SK-N-SH treated with all-trans-retinoic acid at 6 μM for 48 hours (cell line): ENCODE measurements around the gene STX3.

Experiments
- ATAC-seq: fragments of 200-7000 bp; cut with Tn5 transposase; 3 replicates; pipeline ENCODE4 v1.9.1; 2020; ENCODE audit warnings: mild to moderate bottlenecking, moderate library complexity
- ARNTL ChIP-seq: fragments of 450-650 bp; formaldehyde crosslinking; IDR thresholded peaks from 2 replicates; pipeline ENCODE4 v1.5.0; 2020; ENCODE audit warnings: low read depth, mild to moderate bottlenecking, moderate library complexity, borderline replicate concordance
- BACH2 ChIP-seq: fragments of 250-450 bp; sonication (Bioruptor Pico); IDR thresholded peaks from 2 replicates; pipeline ENCODE4 v1.9.0; 2021; ENCODE audit warnings: mild to moderate bottlenecking, borderline replicate concordance
- CREB5 ChIP-seq: fragments of 250-450 bp; sonication (Bioruptor Pico); IDR thresholded peaks from 2 replicates; pipeline ENCODE4 v1.5.1; 2020; ENCODE audit warnings: low read depth, mild to moderate bottlenecking, moderate library complexity
- CSDC2 ChIP-seq: fragments of 250-450 bp; sonication (Bioruptor Pico); IDR thresholded peaks from 2 replicates; pipeline ENCODE4 v1.5.0; 2020; ENCODE audit warnings: mild to moderate bottlenecking, moderate library complexity
- CSRNP3 ChIP-seq: fragments of 250-450 bp; sonication (Bioruptor Pico); IDR thresholded peaks from 2 replicates; pipeline ENCODE4 v1.5.1; 2021; ENCODE audit warnings: mild to moderate bottlenecking, moderate library complexity
- ESRRG ChIP-seq: fragments of 250-450 bp; sonication (Bioruptor Pico); IDR thresholded peaks from 2 replicates; pipeline ENCODE4 v1.6.1; 2021; ENCODE audit warnings: mild to moderate bottlenecking
- GLIS3 ChIP-seq: fragments of 250-450 bp; sonication (Bioruptor Pico); IDR thresholded peaks from 2 replicates; pipeline ENCODE4 v1.5.0; 2020; ENCODE audit warnings: mild to moderate bottlenecking, moderate library complexity
- ISL1 ChIP-seq: fragments of 250-450 bp; sonication (Bioruptor Pico); IDR thresholded peaks from 2 replicates; pipeline ENCODE4 v2.1.2; 2022; ENCODE audit warnings: mild to moderate bottlenecking, moderate library complexity
- OSR1 ChIP-seq: fragments of 250-450 bp; sonication (Bioruptor Pico); IDR thresholded peaks from 2 replicates; pipeline ENCODE4 v1.8.0; 2022; ENCODE audit warnings: moderate library complexity, mild to moderate bottlenecking, inconsistent platforms
- PPARA ChIP-seq: fragments of 250-450 bp; sonication (Bioruptor Pico); IDR thresholded peaks from 2 replicates; pipeline ENCODE4 v1.5.0; 2020; ENCODE audit warnings: mild to moderate bottlenecking, borderline replicate concordance
- RARB ChIP-seq: fragments of 250-450 bp; sonication (Bioruptor Pico); IDR thresholded peaks from 2 replicates; pipeline ENCODE4 v1.8.0; 2021; ENCODE audit warnings: mild to moderate bottlenecking, moderate library complexity
- SNAI2 ChIP-seq: fragments of 250-450 bp; sonication (Bioruptor Pico); IDR thresholded peaks from 2 replicates; pipeline ENCODE4 v1.5.0; 2020; ENCODE audit warnings: mild to moderate bottlenecking, moderate library complexity
- TOX ChIP-seq: fragments of 250-450 bp; sonication (Bioruptor Pico); IDR thresholded peaks from 2 replicates; pipeline ENCODE4 v1.8.0; 2021; ENCODE audit warnings: mild to moderate bottlenecking, moderate library complexity, borderline replicate concordance
- ZC3H10 ChIP-seq: fragments of 250-450 bp; sonication (Bioruptor Pico); IDR thresholded peaks from 2 replicates; pipeline ENCODE4 v1.5.1; 2021; ENCODE audit warnings: mild to moderate bottlenecking, moderate library complexity
- ZFP3 ChIP-seq: fragments of 250-450 bp; sonication (Bioruptor Pico); IDR thresholded peaks from 2 replicates; pipeline ENCODE4 v1.5.0; 2020; ENCODE audit warnings: mild to moderate bottlenecking, moderate library complexity
- ZFP30 ChIP-seq: fragments of 450-650 bp; formaldehyde crosslinking; IDR thresholded peaks from 2 replicates; pipeline ENCODE4 v1.5.0; 2022; ENCODE audit warnings: mild to moderate bottlenecking, moderate library complexity
- ZNF565 ChIP-seq: fragments of 450-650 bp; formaldehyde crosslinking; conservative IDR thresholded peaks from 2 replicates; pipeline ENCODE4 v1.5.0; 2020; ENCODE audit warnings: low read depth, mild to moderate bottlenecking, moderate library complexity
- ZNF70 ChIP-seq: fragments of 450-650 bp; formaldehyde crosslinking; IDR thresholded peaks from 2 replicates; pipeline ENCODE4 v1.5.0; 2020; ENCODE audit warnings: mild to moderate bottlenecking, moderate library complexity
- ZNF8 ChIP-seq: fragments of 450-650 bp; formaldehyde crosslinking; IDR thresholded peaks from 2 replicates; pipeline ENCODE4 v1.5.0; 2020; ENCODE audit warnings: mild to moderate bottlenecking, moderate library complexity
- TF ChIP-seq, protein P1 (sequence below): fragments of 250-450 bp; sonication (Bioruptor Pico); IDR thresholded peaks from 2 replicates; pipeline ENCODE4 v1.8.0; 2021; ENCODE audit warnings: low read depth, mild to moderate bottlenecking, moderate library complexity, borderline replicate concordance
- TF ChIP-seq, protein P2 (sequence below): fragments of 250-450 bp; sonication (Bioruptor Pico); IDR thresholded peaks from 2 replicates; pipeline ENCODE4 v1.8.0; 2020; ENCODE audit warnings: mild to moderate bottlenecking, moderate library complexity, borderline replicate concordance
- TF ChIP-seq, protein P3 (sequence below): fragments of 250-450 bp; sonication (Bioruptor Pico); IDR thresholded peaks from 2 replicates; pipeline ENCODE4 v1.5.0; 2020; ENCODE audit warnings: mild to moderate bottlenecking, moderate library complexity

Gene STX3

DNA sequence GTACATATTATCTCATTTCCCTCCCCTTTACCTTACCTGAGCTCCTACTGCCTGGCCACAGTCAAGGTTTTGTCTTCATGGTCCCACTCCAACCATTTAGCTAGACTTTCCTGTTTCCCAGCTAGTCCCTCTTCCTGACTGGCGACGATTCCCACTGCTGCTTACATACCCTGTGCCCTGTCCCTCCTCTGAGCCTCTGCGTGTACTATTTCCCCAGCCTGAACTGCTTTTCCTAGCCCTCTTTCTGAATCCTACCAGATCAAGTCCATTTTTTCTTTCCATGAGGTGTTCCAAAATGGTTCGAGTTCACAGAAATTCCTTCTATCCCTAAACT, 32.0 kb downstream of the STX3 start:
- peak; percentile 66 for ATAC-seq
- TF ChIP-seq CSDC2 (CRISPR knock-in tag) (no peak), BACH2 (no peak), ARNTL (CRISPR knock-in tag) (no peak), ISL1 (CRISPR knock-in tag) (no peak), SNAI2 (no peak), ZNF565 (CRISPR knock-in tag) (no peak), CSRNP3 (no peak), ZNF70 (CRISPR knock-in tag) (no peak), ZFP30 (CRISPR knock-in tag) (no peak), PPARA (CRISPR knock-in tag) (no peak), OSR1 (CRISPR knock-in tag) (no peak), ZC3H10 (CRISPR knock-in tag) (no peak), ZNF8 (CRISPR knock-in tag) (no peak), ESRRG (CRISPR knock-in tag) (no peak), CREB5 (no peak), TOX (CRISPR knock-in tag) (no peak)
- TF ChIP-seq, protein P1, sequence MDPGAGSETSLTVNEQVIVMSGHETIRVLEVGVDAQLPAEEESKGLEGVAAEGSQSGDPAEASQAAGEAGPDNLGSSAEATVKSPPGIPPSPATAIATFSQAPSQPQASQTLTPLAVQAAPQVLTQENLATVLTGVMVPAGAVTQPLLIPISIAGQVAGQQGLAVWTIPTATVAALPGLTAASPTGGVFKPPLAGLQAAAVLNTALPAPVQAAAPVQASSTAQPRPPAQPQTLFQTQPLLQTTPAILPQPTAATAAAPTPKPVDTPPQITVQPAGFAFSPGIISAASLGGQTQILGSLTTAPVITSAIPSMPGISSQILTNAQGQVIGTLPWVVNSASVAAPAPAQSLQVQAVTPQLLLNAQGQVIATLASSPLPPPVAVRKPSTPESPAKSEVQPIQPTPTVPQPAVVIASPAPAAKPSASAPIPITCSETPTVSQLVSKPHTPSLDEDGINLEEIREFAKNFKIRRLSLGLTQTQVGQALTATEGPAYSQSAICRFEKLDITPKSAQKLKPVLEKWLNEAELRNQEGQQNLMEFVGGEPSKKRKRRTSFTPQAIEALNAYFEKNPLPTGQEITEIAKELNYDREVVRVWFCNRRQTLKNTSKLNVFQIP: no peak
- TF ChIP-seq, protein P2, sequence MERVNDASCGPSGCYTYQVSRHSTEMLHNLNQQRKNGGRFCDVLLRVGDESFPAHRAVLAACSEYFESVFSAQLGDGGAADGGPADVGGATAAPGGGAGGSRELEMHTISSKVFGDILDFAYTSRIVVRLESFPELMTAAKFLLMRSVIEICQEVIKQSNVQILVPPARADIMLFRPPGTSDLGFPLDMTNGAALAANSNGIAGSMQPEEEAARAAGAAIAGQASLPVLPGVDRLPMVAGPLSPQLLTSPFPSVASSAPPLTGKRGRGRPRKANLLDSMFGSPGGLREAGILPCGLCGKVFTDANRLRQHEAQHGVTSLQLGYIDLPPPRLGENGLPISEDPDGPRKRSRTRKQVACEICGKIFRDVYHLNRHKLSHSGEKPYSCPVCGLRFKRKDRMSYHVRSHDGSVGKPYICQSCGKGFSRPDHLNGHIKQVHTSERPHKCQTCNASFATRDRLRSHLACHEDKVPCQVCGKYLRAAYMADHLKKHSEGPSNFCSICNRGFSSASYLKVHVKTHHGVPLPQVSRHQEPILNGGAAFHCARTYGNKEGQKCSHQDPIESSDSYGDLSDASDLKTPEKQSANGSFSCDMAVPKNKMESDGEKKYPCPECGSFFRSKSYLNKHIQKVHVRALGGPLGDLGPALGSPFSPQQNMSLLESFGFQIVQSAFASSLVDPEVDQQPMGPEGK: no peak
- TF ChIP-seq, protein P3, sequence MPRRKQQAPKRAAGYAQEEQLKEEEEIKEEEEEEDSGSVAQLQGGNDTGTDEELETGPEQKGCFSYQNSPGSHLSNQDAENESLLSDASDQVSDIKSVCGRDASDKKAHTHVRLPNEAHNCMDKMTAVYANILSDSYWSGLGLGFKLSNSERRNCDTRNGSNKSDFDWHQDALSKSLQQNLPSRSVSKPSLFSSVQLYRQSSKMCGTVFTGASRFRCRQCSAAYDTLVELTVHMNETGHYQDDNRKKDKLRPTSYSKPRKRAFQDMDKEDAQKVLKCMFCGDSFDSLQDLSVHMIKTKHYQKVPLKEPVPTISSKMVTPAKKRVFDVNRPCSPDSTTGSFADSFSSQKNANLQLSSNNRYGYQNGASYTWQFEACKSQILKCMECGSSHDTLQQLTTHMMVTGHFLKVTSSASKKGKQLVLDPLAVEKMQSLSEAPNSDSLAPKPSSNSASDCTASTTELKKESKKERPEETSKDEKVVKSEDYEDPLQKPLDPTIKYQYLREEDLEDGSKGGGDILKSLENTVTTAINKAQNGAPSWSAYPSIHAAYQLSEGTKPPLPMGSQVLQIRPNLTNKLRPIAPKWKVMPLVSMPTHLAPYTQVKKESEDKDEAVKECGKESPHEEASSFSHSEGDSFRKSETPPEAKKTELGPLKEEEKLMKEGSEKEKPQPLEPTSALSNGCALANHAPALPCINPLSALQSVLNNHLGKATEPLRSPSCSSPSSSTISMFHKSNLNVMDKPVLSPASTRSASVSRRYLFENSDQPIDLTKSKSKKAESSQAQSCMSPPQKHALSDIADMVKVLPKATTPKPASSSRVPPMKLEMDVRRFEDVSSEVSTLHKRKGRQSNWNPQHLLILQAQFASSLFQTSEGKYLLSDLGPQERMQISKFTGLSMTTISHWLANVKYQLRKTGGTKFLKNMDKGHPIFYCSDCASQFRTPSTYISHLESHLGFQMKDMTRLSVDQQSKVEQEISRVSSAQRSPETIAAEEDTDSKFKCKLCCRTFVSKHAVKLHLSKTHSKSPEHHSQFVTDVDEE (CRISPR knock-in tag): no peak

DNA sequence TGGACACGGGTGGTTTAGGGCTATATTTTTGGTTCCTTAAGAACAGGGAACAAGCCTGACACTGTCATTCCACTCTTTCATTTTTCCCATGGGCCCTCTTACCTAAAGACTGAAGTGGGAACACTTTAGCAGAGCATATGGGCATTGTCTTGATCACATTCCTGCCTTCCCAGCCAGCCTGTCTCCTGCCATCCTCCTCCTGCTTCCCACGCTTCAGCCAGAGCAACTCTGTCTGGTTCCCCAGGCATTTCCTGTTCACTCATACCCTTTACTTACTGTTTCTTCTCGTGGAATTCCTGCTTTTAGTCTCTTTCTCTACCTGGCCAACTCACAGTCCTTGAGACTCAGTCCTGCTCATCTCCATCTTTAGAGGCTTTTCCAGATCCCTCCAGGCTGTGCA, 32.6 kb downstream of the STX3 start:
- TF ChIP-seq OSR1 (CRISPR knock-in tag) (no peak), CSDC2 (CRISPR knock-in tag) (no peak), ISL1 (CRISPR knock-in tag) (no peak), ZNF8 (CRISPR knock-in tag) (no peak), PPARA (CRISPR knock-in tag) (no peak), CSRNP3 (no peak), RARB (CRISPR knock-in tag) (no peak), ARNTL (CRISPR knock-in tag) (no peak), GLIS3 (CRISPR knock-in tag) (no peak), SNAI2 (no peak), ZNF70 (CRISPR knock-in tag) (no peak), TOX (CRISPR knock-in tag) (no peak), ZC3H10 (CRISPR knock-in tag) (no peak), ZFP30 (CRISPR knock-in tag) (no peak), ZNF565 (CRISPR knock-in tag) (no peak), ZFP3 (no peak), CREB5 (no peak), ESRRG (CRISPR knock-in tag) (no peak)
- TF ChIP-seq, protein P1: no peak
- TF ChIP-seq, protein P2: no peak
- TF ChIP-seq, all 23 proteins: peak for 0
- ATAC-seq: peak; percentile 88
